Loucy (cell line): ENCODE measurements around the gene OSM.

Source experiments
- H2AFZ ChIP-seq: fragments of 200-600 bp; sonication (generic); 2 replicates; pipeline ENCODE4 v1.6.0; 2016; ENCODE audit warnings: antibody characterized with exemption, mild to moderate bottlenecking, low read length, moderate library complexity
- H3F3A ChIP-seq: fragments of 200-600 bp; 2 replicates; pipeline ENCODE4 v1.6.0; 2016; ENCODE audit warnings: antibody characterized with exemption, low read depth, mild to moderate bottlenecking
- H3K27me3 ChIP-seq: fragments of 200-600 bp; sonication (generic); 2 replicates; pipeline ENCODE4 v1.6.1; 2014; ENCODE audit warnings: low read length, mild to moderate bottlenecking; ENCODE audit not compliant: insufficient read depth, poor library complexity, severe bottlenecking
- H3K36me3 ChIP-seq: fragments of 200-600 bp; sonication (generic); 2 replicates; pipeline ENCODE4 v1.6.1; 2016; ENCODE audit warnings: low read length; ENCODE audit not compliant: insufficient read depth
- H3K4me1 ChIP-seq: fragments of 200-600 bp; sonication (generic); 2 replicates; pipeline ENCODE4 v1.5.1; 2014; ENCODE audit warnings: low read length, mild to moderate bottlenecking; ENCODE audit not compliant: insufficient read depth, poor library complexity, severe bottlenecking
- H3K4me2 ChIP-seq: fragments of 200-600 bp; sonication (generic); 2 replicates; pipeline ENCODE4 v1.6.0; 2014; ENCODE audit warnings: antibody characterized with exemption, low read length, low read depth, mild to moderate bottlenecking; ENCODE audit not compliant: poor library complexity, severe bottlenecking
- H3K4me3 ChIP-seq: fragments of 200-600 bp; sonication (generic); 2 replicates; pipeline ENCODE4 v1.5.1; 2014; ENCODE audit warnings: low read length, mild to moderate bottlenecking, mixed read lengths; ENCODE audit not compliant: poor library complexity, severe bottlenecking
- H3K79me2 ChIP-seq: fragments of 200-600 bp; sonication (generic); 2 replicates; pipeline ENCODE4 v1.6.1; 2014; ENCODE audit warnings: low read length; ENCODE audit not compliant: insufficient read depth
- H3K9ac ChIP-seq: fragments of 200-600 bp; sonication (generic); 2 replicates; pipeline ENCODE4 v1.6.0; 2014; ENCODE audit warnings: mild to moderate bottlenecking, low read depth, low read length, moderate library complexity; ENCODE audit not compliant: poor library complexity, severe bottlenecking
- H3K9me2 ChIP-seq: fragments of 200-600 bp; sonication (generic); replicated peaks from 2 replicates; pipeline ENCODE4 v1.6.1; 2016; ENCODE audit warnings: low read depth, low read length, mixed read lengths
- H3K9me3 ChIP-seq: fragments of 200-600 bp; sonication (generic); 2 replicates; pipeline ENCODE4 v1.6.1; 2014; ENCODE audit warnings: mild to moderate bottlenecking, antibody characterized with exemption, low read length, low read depth; ENCODE audit not compliant: insufficient read depth
- H4K20me1 ChIP-seq: fragments of 200-600 bp; sonication (generic); 2 replicates; pipeline ENCODE4 v1.6.0; 2014; ENCODE audit warnings: antibody characterized with exemption, low read length, mild to moderate bottlenecking; ENCODE audit not compliant: insufficient read depth, poor library complexity, severe bottlenecking
- CTCF ChIP-seq: fragments of 200-600 bp; sonication (generic); conservative IDR thresholded peaks from 2 replicates; pipeline ENCODE4 v1.5.1; 2014; ENCODE audit warnings: mild to moderate bottlenecking, antibody characterized with exemption, low read length
- EZH2phosphoT487 ChIP-seq: fragments of 200-600 bp; IDR thresholded peaks from 2 replicates; pipeline ENCODE4 v1.6.1; 2018; ENCODE audit warnings: antibody characterized with exemption, mild to moderate bottlenecking, moderate library complexity, borderline replicate concordance

Gene OSM

DNA sequence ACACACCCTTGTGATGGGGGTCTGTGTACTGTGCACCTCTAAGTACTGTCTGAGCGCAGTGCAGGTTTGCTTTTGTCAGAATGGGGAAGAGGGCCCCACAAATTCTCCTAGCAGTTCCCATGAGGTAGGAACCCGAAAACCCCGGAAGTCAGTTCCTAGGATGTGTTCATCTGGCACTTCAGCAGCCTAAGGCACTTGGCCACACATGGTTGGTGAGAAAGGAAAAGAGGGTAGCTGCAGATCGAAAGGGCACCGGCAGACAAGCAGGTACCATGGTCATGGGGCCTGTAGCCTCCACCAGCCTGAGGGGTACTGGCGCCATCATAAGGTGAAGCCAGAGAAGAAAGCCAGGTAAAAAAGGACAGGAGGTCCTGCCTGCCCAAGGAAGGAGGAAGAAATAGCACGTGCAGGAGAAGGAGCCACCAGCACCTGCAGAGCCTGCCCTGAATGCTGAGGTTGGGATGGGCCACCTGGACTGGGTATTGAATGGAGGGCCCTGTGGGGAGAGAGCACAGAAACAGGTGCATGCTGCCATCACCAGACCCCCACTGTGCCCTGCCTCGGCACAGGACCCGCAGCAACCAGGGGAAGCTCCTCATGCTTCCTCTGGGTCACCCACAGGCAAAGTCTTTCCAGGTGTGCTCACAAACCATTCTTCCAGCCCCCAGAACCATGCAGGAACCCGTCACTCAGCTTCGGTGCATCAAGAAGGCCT is 30.8 kb upstream of the OSM start:
- Histone ChIP-seq H3K9me2 (no peaks in the 10 kb centered on the region), H3K36me3 (peaks cover 95% of the 10 kb centered on the region; the same call in 1 of the 2 replicates), H2AFZ (no peak overlapping the region), H3F3A (no peaks in the 10 kb centered on the region), H3K4me1 (peaks cover 19% of the 10 kb centered on the region), H3K4me2 (no peak overlapping the region), H3K27me3 (no peaks in the 10 kb centered on the region), H3K9ac (no peak overlapping the region), H3K9me3 (no peaks in the 10 kb centered on the region), H4K20me1 (no peaks in the 10 kb centered on the region), H3K79me2 (peaks cover 33% of the 10 kb centered on the region), H3K4me3 (no peak overlapping the region)
- TF ChIP-seq EZH2phosphoT487: no peak
- no peak for TF ChIP-seq CTCF

DNA sequence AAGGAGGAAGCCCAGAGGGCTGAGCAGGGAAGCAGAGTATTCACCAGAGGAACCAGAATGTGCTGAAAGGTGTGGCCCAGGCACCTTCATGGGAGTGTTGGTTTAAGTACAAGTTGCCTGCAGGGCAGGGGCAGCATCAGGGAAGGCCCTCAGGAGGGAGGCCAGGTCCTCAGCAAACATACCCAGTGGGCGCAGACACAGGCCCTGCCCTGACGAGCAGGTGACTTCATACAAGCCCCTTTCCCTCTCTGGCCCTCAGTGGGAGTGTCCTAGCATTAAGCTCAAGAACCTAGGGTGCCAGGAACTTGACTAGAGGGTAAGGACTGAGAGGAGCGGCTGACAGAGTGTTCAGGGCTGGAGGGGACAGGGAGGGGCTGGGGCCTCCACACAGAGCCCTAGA is 30.2 kb upstream of the OSM start:
- Histone ChIP-seq H3K4me2 (no peak overlapping the region), H3K4me1 (peaks cover 13% of the 10 kb centered on the region), H3K9me2 (no peaks in the 10 kb centered on the region), H3K27me3 (no peaks in the 10 kb centered on the region), H3K79me2 (peaks cover 27% of the 10 kb centered on the region), H3F3A (no peaks in the 10 kb centered on the region), H3K9ac (no peak overlapping the region), H3K9me3 (no peaks in the 10 kb centered on the region), H3K4me3 (no peak overlapping the region), H3K36me3 (peaks cover 96% of the 10 kb centered on the region; the same call in 1 of the 2 replicates), H4K20me1 (no peaks in the 10 kb centered on the region), H2AFZ (no peak overlapping the region)
- TF ChIP-seq CTCF (no peak), EZH2phosphoT487 (no peak)

GRCh38 chr22:30296324-30296723 is 29.7 kb upstream of the OSM start:
- Histone ChIP-seq H4K20me1 (no peaks in the 10 kb centered on the region), H3K4me1 (peaks cover 12% of the 10 kb centered on the region), H3K9me3 (no peaks in the 10 kb centered on the region), H3K4me3 (no peak overlapping the region), H2AFZ (no peak overlapping the region), H3K9ac (no peak overlapping the region), H3K9me2 (no peaks in the 10 kb centered on the region), H3K27me3 (no peaks in the 10 kb centered on the region), H3K79me2 (peaks cover 22% of the 10 kb centered on the region), H3F3A (no peaks in the 10 kb centered on the region), H3K4me2 (no peak overlapping the region), H3K36me3 (peaks cover 97% of the 10 kb centered on the region; the same call in 1 of the 2 replicates)
- TF ChIP-seq EZH2phosphoT487 (no peak), CTCF (no peak)
